ENCODE results near the gene RUSF1.

DNA sequence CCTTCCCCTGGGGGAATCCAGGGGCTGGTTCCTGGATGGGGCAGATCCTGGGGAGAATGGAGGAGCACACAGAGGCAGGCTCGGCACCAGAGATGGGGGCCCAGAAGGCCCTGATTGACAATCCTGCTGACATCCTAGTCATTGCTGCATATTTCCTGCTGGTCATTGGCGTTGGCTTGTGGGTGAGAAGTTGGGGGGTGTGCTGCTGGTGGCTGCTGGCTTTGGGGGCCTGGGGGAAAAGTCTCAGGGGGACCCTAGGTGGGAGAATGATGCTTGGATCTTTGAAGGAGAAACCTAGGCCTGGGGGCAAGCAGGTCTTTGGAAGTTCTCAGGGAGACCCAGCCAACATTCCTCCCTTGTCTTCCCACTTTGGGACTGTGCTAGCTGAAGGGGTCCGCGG, 25.1 kb downstream of the RUSF1 start, which contains the start of gene SLC5A2:
- TF ChIP-seq EZH2phosphoT487 (conservative IDR thresholded peaks at IDR 0.05; ENCODE audit: low read length), result no peak
- TF ChIP-seq, protein P1, sequence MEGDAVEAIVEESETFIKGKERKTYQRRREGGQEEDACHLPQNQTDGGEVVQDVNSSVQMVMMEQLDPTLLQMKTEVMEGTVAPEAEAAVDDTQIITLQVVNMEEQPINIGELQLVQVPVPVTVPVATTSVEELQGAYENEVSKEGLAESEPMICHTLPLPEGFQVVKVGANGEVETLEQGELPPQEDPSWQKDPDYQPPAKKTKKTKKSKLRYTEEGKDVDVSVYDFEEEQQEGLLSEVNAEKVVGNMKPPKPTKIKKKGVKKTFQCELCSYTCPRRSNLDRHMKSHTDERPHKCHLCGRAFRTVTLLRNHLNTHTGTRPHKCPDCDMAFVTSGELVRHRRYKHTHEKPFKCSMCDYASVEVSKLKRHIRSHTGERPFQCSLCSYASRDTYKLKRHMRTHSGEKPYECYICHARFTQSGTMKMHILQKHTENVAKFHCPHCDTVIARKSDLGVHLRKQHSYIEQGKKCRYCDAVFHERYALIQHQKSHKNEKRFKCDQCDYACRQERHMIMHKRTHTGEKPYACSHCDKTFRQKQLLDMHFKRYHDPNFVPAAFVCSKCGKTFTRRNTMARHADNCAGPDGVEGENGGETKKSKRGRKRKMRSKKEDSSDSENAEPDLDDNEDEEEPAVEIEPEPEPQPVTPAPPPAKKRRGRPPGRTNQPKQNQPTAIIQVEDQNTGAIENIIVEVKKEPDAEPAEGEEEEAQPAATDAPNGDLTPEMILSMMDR (IDR thresholded peaks at IDR 0.05; ENCODE audit: insufficient read depth, low read length, poor library complexity, severe bottlenecking), result no peak
